T47D (cell line): ENCODE data around the gene MAML3.

Source experiments
- DNase-seq, 2 experiments: peaks; one replicate each; pipeline versions ENCODE4 v3.0.0 to v3.0.0-alpha.2; 2011 to 2012; ENCODE audit warnings: low read depth in 1 of 2, low spot score in 1 of 2
- JUND ChIP-seq: IDR thresholded peaks from 2 replicates; pipeline ENCODE4 v1.6.1; 2012; ENCODE audit warnings: low read depth
- in situ Hi-C: cut with HindIII; loops from 2 replicates; pipeline ENCODE4 v1.10.0; 2016; ENCODE audit warnings: low sequenced_read_pairs, low pct_unique_long_range_greater_than_20kb

Gene MAML3

GRCh38 chr4:139676913-139677585 lies 476.9 kb downstream of the MAML3 start:
- in situ Hi-C loops = no loop called here
- DNase-seq = peak in 1 of 2 experiments; percentile 75
- no peak for TF ChIP-seq JUND

GRCh38 chr4:139676365-139676764 lies 477.6 kb downstream of the MAML3 start:
- DNase-seq = no peak
- in situ Hi-C loops = no loop called here
- TF ChIP-seq JUND = no peak

GRCh38 chr4:139675651-139676050 lies 478.3 kb downstream of the MAML3 start:
- in situ Hi-C loops = no loop called here
- TF ChIP-seq JUND = no peak
- DNase-seq = no peak

- DNase-seq = no peak
- in situ Hi-C loops = no loop called here
- no peak for TF ChIP-seq JUND
Observed at GRCh38 chr4:139674875-139675550, 479.0 kb downstream of the MAML3 start.

- in situ Hi-C loops = no loop called here
- no peak for TF ChIP-seq JUND
- DNase-seq = no peak
Observed at GRCh38 chr4:139672732-139673131, 481.3 kb downstream of the MAML3 start.

- no peak for TF ChIP-seq JUND
- DNase-seq = no peak
- in situ Hi-C loops = no loop called here
Observed at GRCh38 chr4:139672215-139672614, 481.8 kb downstream of the MAML3 start.

- in situ Hi-C loops = no loop called here
Observed at GRCh38 chr4:139670775-139671174, 483.2 kb downstream of the MAML3 start.

GRCh38 chr4:139669890-139670289 lies 484.1 kb downstream of the MAML3 start:
- TF ChIP-seq JUND = no peak
- in situ Hi-C loops = no loop called here
- DNase-seq = no peak

More at GRCh38 chr4:139670775-139671174, 483.2 kb downstream of the MAML3 start:
- no peak for DNase-seq
- no peak for TF ChIP-seq JUND

- in situ Hi-C loops = no loop called here
Observed at GRCh38 chr4:139669335-139669734, 484.6 kb downstream of the MAML3 start.

GRCh38 chr4:139668658-139669201 lies 485.3 kb downstream of the MAML3 start:
- DNase-seq = no peak
- TF ChIP-seq JUND = no peak
- in situ Hi-C loops = no loop called here

More at GRCh38 chr4:139669335-139669734, 484.6 kb downstream of the MAML3 start:
- DNase-seq = no peak
- no peak for TF ChIP-seq JUND

GRCh38 chr4:139668036-139668435 lies 485.9 kb downstream of the MAML3 start:
- in situ Hi-C loops = no loop called here
- no peak for DNase-seq
- no peak for TF ChIP-seq JUND
